Measurements from ENCODE around the gene NR1H3.

NR1H3 gene

GRCh38 chr11:47234669-47235100 lies 23.1 kb upstream of the NR1H3 start:
- no peak for DNase-seq (ENCODE audit: low read depth)
- H3K4me3 ChIP-seq (ENCODE audit: low read depth, low read length) = no peak overlapping the region
- TF ChIP-seq CTCF (IDR thresholded peaks at IDR 0.05; ENCODE audit: low read depth, low read length, missing control alignments) = no peak

GRCh38 chr11:47235163-47235562 lies 22.6 kb upstream of the NR1H3 start:
- DNase-seq (ENCODE audit: low read depth) = no peak
- no peak for TF ChIP-seq CTCF (IDR thresholded peaks at IDR 0.05; ENCODE audit: low read depth, low read length, missing control alignments)
- H3K4me3 ChIP-seq (ENCODE audit: low read depth, low read length) = no peak overlapping the region

GRCh38 chr11:47236482-47236881 lies 21.3 kb upstream of the NR1H3 start:
- TF ChIP-seq CTCF (IDR thresholded peaks at IDR 0.05; ENCODE audit: low read depth, low read length, missing control alignments) = no peak
- no peak for DNase-seq (ENCODE audit: low read depth)
- H3K4me3 ChIP-seq (ENCODE audit: low read depth, low read length) = no peak overlapping the region

- no peak overlapping the region for H3K4me3 ChIP-seq (ENCODE audit: low read depth, low read length)
- no peak for TF ChIP-seq CTCF (IDR thresholded peaks at IDR 0.05; ENCODE audit: low read depth, low read length, missing control alignments)
Measured at GRCh38 chr11:47239852-47240251, 17.9 kb upstream of the NR1H3 start.

GRCh38 chr11:47241841-47242301 lies 15.9 kb upstream of the NR1H3 start:
- TF ChIP-seq CTCF (IDR thresholded peaks at IDR 0.05; ENCODE audit: low read depth, low read length, missing control alignments) = no peak
- no peak for DNase-seq (ENCODE audit: low read depth)
- no peak overlapping the region for H3K4me3 ChIP-seq (ENCODE audit: low read depth, low read length)

More at GRCh38 chr11:47239852-47240251, 17.9 kb upstream of the NR1H3 start:
- no peak for DNase-seq (ENCODE audit: low read depth)

- H3K4me3 ChIP-seq (ENCODE audit: low read depth, low read length) = no peak overlapping the region
- DNase-seq (ENCODE audit: low read depth) = no peak
- no peak for TF ChIP-seq CTCF (IDR thresholded peaks at IDR 0.05; ENCODE audit: low read depth, low read length, missing control alignments)
Measured at GRCh38 chr11:47242596-47243192, 15.1 kb upstream of the NR1H3 start.

- H3K4me3 ChIP-seq (ENCODE audit: low read depth, low read length) = no peak overlapping the region
- DNase-seq (ENCODE audit: low read depth) = no peak
- TF ChIP-seq CTCF (IDR thresholded peaks at IDR 0.05; ENCODE audit: low read depth, low read length, missing control alignments) = no peak
Measured at GRCh38 chr11:47243454-47243853, 14.3 kb upstream of the NR1H3 start.

Data from GM12864 (cell line).